K562 (cell line): ENCODE results near the gene SIT1. TPM values are rescaled to one million over a fixed set of nuclear protein-coding genes. Genes with fewer than 3 reads are reported as not detected.

Experiments used
- ATAC-seq: fragments of 200-7000 bp; cut with Tn5 transposase; 3 replicates; pipeline ENCODE4 v1.9.1; 2020; ENCODE audit warnings: moderate library complexity
- BruUV-seq: library from RNA; stranded (reverse); fragments of 400-500 nt; replicated peaks from 2 replicates; lab custom pipeline; 2021; lab: Mats Ljungman, UMichigan
- CTCF ChIA-PET: fragments of 300-600 bp; formaldehyde crosslinking; extraction: SDS; loops from one replicate; lab custom pipeline; 2021; ENCODE audit warnings: low intra/inter-chr PET ratio; lab: Yijun Ruan, JAX
- POLR2A ChIA-PET: fragments of 300-600, 350-650 bp; sonication (Branson Sonifier 250); formaldehyde crosslinking; extraction: SDS; loops from one replicate; lab custom pipeline; 2021; ENCODE audit warnings: antibody characterized with exemption, inconsistent platforms; lab: Yijun Ruan, JAX
- DNase-seq, 4 experiments: peaks; one replicate each; pipeline versions ENCODE4 v3.0.0 to v3.0.0-alpha.2; 2011 to 2018; ENCODE audit warnings: low spot score in 3 of 4, mixed read lengths in 3 of 4; ENCODE audit errors: extremely low read depth in 1 of 4
- FAIRE-seq: peaks from 2 replicates; lab custom pipeline; 2011; peaks lifted over from hg19 to GRCh38; lab: Jason Lieb, UNC
- H2AFZ ChIP-seq: 2 replicates; pipeline ENCODE4 v1.6.0; 2011; ENCODE audit warnings: low read depth, low read length, control low read depth, inconsistent platforms
- H3K27ac ChIP-seq: fragments of 200-600 bp; 3 replicates; pipeline ENCODE4 v1.8.0; 2011; ENCODE audit warnings: low read depth, mild to moderate bottlenecking, control low read depth, inconsistent platforms, low read length, moderate library complexity, mixed read lengths; ENCODE audit errors: extremely low read depth
- H3K27me3 ChIP-seq, 2 experiments: fragments of 300-600 bp in 1 of 2; 2 replicates in 1 of 2; 3 replicates in 1 of 2; pipeline versions ENCODE4 v1.6.0 to v1.8.0; 2011; ENCODE audit warnings: inconsistent platforms in 2 of 2, low read length in 2 of 2, mild to moderate bottlenecking in 1 of 2, mixed read lengths in 1 of 2, moderate library complexity in 1 of 2; ENCODE audit not compliant: control insufficient read depth in 2 of 2, insufficient read depth in 2 of 2
- H3K36me3 ChIP-seq: fragments of 300-600 bp; 3 replicates; pipeline ENCODE4 v1.8.0; 2011; ENCODE audit warnings: mild to moderate bottlenecking, low read length, inconsistent platforms; ENCODE audit not compliant: control insufficient read depth, insufficient read depth
- H3K4me1 ChIP-seq, 2 experiments: fragments of 200-600 bp in 1 of 2; replicated peaks in 1 of 2; 2 replicates in 1 of 2; 3 replicates in 1 of 2; pipeline versions ENCODE4 v1.5.1 to v1.8.0; 2011; ENCODE audit warnings: inconsistent platforms in 2 of 2, low read length in 2 of 2, mild to moderate bottlenecking in 1 of 2, mixed read lengths in 1 of 2, moderate library complexity in 1 of 2; ENCODE audit not compliant: control insufficient read depth in 2 of 2, insufficient read depth in 2 of 2
- H3K4me2 ChIP-seq: 2 replicates; pipeline ENCODE4 v1.6.1; 2011; ENCODE audit warnings: low read length, control low read depth, inconsistent platforms, mixed read lengths; ENCODE audit not compliant: insufficient read depth
- H3K4me3 ChIP-seq: fragments of 200-600 bp; sonication (generic), shearing (Covaris generic); 2 replicates; pipeline ENCODE4 v1.5.1; 2016; ENCODE audit warnings: control low read depth, inconsistent platforms
- H3K79me2 ChIP-seq: fragments of 200-600 bp; 3 replicates; pipeline ENCODE4 v1.8.0; 2011; ENCODE audit warnings: low read length, inconsistent platforms; ENCODE audit not compliant: control insufficient read depth, insufficient read depth
- H3K9ac ChIP-seq, 2 experiments: 2 replicates each; pipeline versions ENCODE4 v1.6.0 to v1.6.1; 2011; ENCODE audit warnings: low read depth in 2 of 2, low read length in 2 of 2, control low read depth in 1 of 2, inconsistent platforms in 1 of 2, mild to moderate bottlenecking in 1 of 2, mixed read lengths in 1 of 2; ENCODE audit not compliant: insufficient read depth in 1 of 2
- H3K9me1 ChIP-seq: one replicate; pipeline ENCODE4 v1.6.0; 2011; ENCODE audit warnings: inconsistent platforms, mild to moderate bottlenecking, low read length, moderate library complexity; ENCODE audit not compliant: control insufficient read depth, insufficient read depth
- H3K9me3 ChIP-seq: replicated peaks from 2 replicates; pipeline ENCODE4 v1.5.1; 2011; ENCODE audit warnings: low read depth, low read length, inconsistent platforms; ENCODE audit not compliant: control insufficient read depth, insufficient read depth
- H4K20me1 ChIP-seq: replicated peaks from 2 replicates; pipeline ENCODE4 v1.6.1; 2011; ENCODE audit warnings: low read length, inconsistent platforms, mixed read lengths; ENCODE audit not compliant: control insufficient read depth, insufficient read depth
- CEBPG ChIP-seq, 3 experiments: fragments of 200-800 bp in 1 of 3; sonication (Bioruptor generic) in 1 of 3; sonication (generic) in 1 of 3; formaldehyde crosslinking in 1 of 3; IDR thresholded peaks in 2 of 3; conservative IDR thresholded peaks in 1 of 3; 2 replicates each; pipeline versions ENCODE4 v1.6.1 to v1.8.0; 2016 to 2022; ENCODE audit warnings: missing compliant biosample characterization in 2 of 3, missing genetic modification characterization in 2 of 3, mild to moderate bottlenecking in 1 of 3, missing genetic modification reagents in 1 of 3
- KAT7 ChIP-seq: sonication (generic); formaldehyde crosslinking; IDR thresholded peaks from 2 replicates; pipeline ENCODE4 v1.8.0; 2022; ENCODE audit warnings: missing genetic modification reagents, mild to moderate bottlenecking, borderline replicate concordance
- KHSRP ChIP-seq: fragments of 450-650 bp; IDR thresholded peaks from 2 replicates; pipeline ENCODE4 v1.6.1; 2017
- POU5F1 ChIP-seq: fragments of 150-350 bp; IDR thresholded peaks from 2 replicates; pipeline ENCODE4 v1.6.1; 2014; ENCODE audit warnings: borderline replicate concordance, low read length, low read depth, mild to moderate bottlenecking; ENCODE audit not compliant: partially characterized antibody
- RBM17 ChIP-seq: fragments of 200-400 bp; formaldehyde crosslinking; IDR thresholded peaks from 2 replicates; pipeline ENCODE4 v1.6.1; 2017; ENCODE audit warnings: low read depth, mild to moderate bottlenecking, low read length, borderline replicate concordance
- SMARCA5 ChIP-seq: fragments of 450-650 bp; IDR thresholded peaks from 2 replicates; pipeline ENCODE4 v1.6.1; 2016
- ZNF232 ChIP-seq: sonication (generic); formaldehyde crosslinking; IDR thresholded peaks from 2 replicates; pipeline ENCODE4 v1.8.0; 2022; ENCODE audit warnings: mild to moderate bottlenecking, missing genetic modification reagents
- ZNF76 ChIP-seq: fragments of 250-450 bp; sonication (Bioruptor Pico); IDR thresholded peaks from 2 replicates; pipeline ENCODE4 v1.4.0; 2020; ENCODE audit warnings: mild to moderate bottlenecking, moderate library complexity, borderline replicate concordance
- WGBS: fragments of 100-300 bp; shearing (Covaris generic); methylation state at CpG from one replicate; pipeline ENCODE4 v1.1.6; 2016; ENCODE audit warnings: low coverage, mixed read lengths; ENCODE audit not compliant: insufficient coverage; ENCODE audit errors: missing lambda C conversion rate; 5-methylcytosine and 5-hydroxymethylcytosine counted together
- in situ Hi-C: fragments of 300-500 bp; cut with MboI; formaldehyde crosslinking; loops from 4 replicates; pipeline ENCODE4 v1.15.0; 2018; ENCODE audit warnings: inconsistent platforms, mixed read lengths
- intact Hi-C: fragments of 100-400 bp; cut with micrococcal nuclease; formaldehyde crosslinking; loops from 2 replicates; pipeline ENCODE4 v1.14.2; 2022
- polyA plus RNA-seq, 8 experiments: library from polyadenylated mRNA; depleted of rRNA in 4 of 8; stranded (reverse) in 5 of 8; unstranded in 3 of 8; fragments of >200 nt; fragmentation: Nextera tagmentation in 2 of 8; fragmentation: Illumina TruSeq in 1 of 8; extraction: Ambion mirVana in 2 of 8; extraction: Trizol in 1 of 8; gene quantifications; 2 replicates each; pipeline versions ENCODE4 v1.2.1 to v1.2.3, GENCODE V29; 2011 to 2014; ENCODE audit warnings: inconsistent platforms in 1 of 8, missing spikeins in 1 of 8
- total RNA-seq, 7 experiments: library from RNA; depleted of rRNA in 6 of 7; stranded (reverse); fragments of >200 nt in 6 of 7; fragmentation: Illumina TruSeq in 2 of 7; extraction: Trizol in 2 of 7; gene quantifications; 2 replicates each; pipeline versions ENCODE4 v1.2.1 to v1.2.3, GENCODE V29; 2011 to 2021; ENCODE audit warnings: low replicate concordance in 1 of 7
- TF ChIP-seq, protein P1 (sequence below): sonication (generic); formaldehyde crosslinking; IDR thresholded peaks from 2 replicates; pipeline ENCODE4 v1.8.0; 2023; ENCODE audit warnings: missing genetic modification reagents, mild to moderate bottlenecking, borderline replicate concordance
- TF ChIP-seq, protein P2 (sequence below): IDR thresholded peaks from 3 replicates; pipeline ENCODE4 v1.6.1; 2011; ENCODE audit warnings: borderline replicate concordance, mild to moderate bottlenecking, moderate library complexity; ENCODE audit not compliant: insufficient read length; ENCODE audit errors: extremely low read depth

SIT1 gene
- total and polyA plus RNA-seq, 9 of the 15 experiments (the other 6 are each of a cell fraction or from before 2014, with no cell fraction given), result not detected

DNA sequence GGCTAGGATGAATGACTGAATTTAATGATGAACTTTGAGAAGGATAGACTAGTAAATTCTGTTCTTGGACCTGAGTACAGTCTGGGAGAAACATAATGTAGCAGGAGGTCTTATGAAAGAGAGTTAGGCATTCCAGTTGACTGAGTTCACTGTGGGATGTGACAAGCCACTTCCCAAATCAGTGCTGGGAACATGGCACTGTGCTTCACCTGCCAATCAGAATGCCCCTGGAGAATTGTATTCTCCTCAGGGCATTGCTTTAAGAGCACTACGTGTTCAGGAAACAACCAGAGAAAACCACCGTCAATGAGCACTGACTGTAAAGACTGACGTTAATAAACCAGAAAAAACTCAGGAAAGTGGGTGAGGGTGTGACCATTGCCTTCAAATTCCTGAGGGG, 8.6 kb upstream of the SIT1 start (continued):
- TF ChIP-seq, protein P1, sequence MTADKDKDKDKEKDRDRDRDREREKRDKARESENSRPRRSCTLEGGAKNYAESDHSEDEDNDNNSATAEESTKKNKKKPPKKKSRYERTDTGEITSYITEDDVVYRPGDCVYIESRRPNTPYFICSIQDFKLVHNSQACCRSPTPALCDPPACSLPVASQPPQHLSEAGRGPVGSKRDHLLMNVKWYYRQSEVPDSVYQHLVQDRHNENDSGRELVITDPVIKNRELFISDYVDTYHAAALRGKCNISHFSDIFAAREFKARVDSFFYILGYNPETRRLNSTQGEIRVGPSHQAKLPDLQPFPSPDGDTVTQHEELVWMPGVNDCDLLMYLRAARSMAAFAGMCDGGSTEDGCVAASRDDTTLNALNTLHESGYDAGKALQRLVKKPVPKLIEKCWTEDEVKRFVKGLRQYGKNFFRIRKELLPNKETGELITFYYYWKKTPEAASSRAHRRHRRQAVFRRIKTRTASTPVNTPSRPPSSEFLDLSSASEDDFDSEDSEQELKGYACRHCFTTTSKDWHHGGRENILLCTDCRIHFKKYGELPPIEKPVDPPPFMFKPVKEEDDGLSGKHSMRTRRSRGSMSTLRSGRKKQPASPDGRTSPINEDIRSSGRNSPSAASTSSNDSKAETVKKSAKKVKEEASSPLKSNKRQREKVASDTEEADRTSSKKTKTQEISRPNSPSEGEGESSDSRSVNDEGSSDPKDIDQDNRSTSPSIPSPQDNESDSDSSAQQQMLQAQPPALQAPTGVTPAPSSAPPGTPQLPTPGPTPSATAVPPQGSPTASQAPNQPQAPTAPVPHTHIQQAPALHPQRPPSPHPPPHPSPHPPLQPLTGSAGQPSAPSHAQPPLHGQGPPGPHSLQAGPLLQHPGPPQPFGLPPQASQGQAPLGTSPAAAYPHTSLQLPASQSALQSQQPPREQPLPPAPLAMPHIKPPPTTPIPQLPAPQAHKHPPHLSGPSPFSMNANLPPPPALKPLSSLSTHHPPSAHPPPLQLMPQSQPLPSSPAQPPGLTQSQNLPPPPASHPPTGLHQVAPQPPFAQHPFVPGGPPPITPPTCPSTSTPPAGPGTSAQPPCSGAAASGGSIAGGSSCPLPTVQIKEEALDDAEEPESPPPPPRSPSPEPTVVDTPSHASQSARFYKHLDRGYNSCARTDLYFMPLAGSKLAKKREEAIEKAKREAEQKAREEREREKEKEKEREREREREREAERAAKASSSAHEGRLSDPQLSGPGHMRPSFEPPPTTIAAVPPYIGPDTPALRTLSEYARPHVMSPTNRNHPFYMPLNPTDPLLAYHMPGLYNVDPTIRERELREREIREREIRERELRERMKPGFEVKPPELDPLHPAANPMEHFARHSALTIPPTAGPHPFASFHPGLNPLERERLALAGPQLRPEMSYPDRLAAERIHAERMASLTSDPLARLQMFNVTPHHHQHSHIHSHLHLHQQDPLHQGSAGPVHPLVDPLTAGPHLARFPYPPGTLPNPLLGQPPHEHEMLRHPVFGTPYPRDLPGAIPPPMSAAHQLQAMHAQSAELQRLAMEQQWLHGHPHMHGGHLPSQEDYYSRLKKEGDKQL, result no peak
- TF ChIP-seq ZNF76 (CRISPR knock-in tag) (no peak), ZNF232 (CRISPR knock-in tag) (no peak)

DNA sequence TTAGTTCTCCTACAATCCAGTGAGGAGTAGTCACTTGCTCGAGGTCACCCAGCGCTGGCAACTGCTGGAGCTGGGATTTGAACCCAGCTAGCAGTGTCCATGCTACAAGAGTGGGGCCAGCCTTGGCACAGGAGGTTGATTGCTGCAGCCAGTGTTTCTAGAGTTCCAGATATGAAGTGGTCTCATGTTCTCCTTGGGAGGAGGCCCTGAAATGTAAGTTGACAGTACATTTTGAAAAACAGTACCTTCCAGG, 8.2 kb upstream of the SIT1 start:
- FAIRE-seq (no peak), ATAC-seq (peak; percentile 1; the same call in 1 of the 3 replicates), DNase-seq (peak in 1 of 4 experiments; percentile 27)
- TF ChIP-seq KAT7 (CRISPR knock-in tag), result no peak
- TF ChIP-seq SMARCA5, result no peak
- TF ChIP-seq RBM17, result no peak
- no peak for TF ChIP-seq POU5F1
- TF ChIP-seq KHSRP, result no peak
- TF ChIP-seq CEBPG (CRISPR knock-in tag; IDR thresholded peaks at IDR 0.05), result no peak
- TF ChIP-seq CEBPG (tag; conservative IDR thresholded peaks at IDR 0.05 in 1 of 2, IDR thresholded peaks at IDR 0.05 in 1 of 2), result no peak
- TF ChIP-seq, protein P2, sequence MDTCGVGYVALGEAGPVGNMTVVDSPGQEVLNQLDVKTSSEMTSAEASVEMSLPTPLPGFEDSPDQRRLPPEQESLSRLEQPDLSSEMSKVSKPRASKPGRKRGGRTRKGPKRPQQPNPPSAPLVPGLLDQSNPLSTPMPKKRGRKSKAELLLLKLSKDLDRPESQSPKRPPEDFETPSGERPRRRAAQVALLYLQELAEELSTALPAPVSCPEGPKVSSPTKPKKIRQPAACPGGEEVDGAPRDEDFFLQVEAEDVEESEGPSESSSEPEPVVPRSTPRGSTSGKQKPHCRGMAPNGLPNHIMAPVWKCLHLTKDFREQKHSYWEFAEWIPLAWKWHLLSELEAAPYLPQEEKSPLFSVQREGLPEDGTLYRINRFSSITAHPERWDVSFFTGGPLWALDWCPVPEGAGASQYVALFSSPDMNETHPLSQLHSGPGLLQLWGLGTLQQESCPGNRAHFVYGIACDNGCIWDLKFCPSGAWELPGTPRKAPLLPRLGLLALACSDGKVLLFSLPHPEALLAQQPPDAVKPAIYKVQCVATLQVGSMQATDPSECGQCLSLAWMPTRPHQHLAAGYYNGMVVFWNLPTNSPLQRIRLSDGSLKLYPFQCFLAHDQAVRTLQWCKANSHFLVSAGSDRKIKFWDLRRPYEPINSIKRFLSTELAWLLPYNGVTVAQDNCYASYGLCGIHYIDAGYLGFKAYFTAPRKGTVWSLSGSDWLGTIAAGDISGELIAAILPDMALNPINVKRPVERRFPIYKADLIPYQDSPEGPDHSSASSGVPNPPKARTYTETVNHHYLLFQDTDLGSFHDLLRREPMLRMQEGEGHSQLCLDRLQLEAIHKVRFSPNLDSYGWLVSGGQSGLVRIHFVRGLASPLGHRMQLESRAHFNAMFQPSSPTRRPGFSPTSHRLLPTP, result peak; percentile 24
- in situ Hi-C loops (no loop called here), intact Hi-C loops (loop anchor here (5.0 kb wide), 1 partner anchor 38 kb away; no protein-coding TSS in a partner anchor)
- Histone ChIP-seq H3K4me3 (peak overlapping the region; percentile 89), H4K20me1 (no peaks in the 10 kb centered on the region), H3K4me1 (peaks cover 14 to 31% of the 10 kb centered on the region in 2 experiments), H3K36me3 (peaks cover 36% of the 10 kb centered on the region; the same call in 2 of the 3 replicates), H3K27ac (peak overlapping the region; percentile 98), H3K9me1 (no peaks in the 10 kb centered on the region), H3K79me2 (peaks cover 16% of the 10 kb centered on the region), H3K4me2 (peak overlapping the region; percentile 96), H2AFZ (peak overlapping the region; percentile 93; the same call in 1 of the 2 replicates), H3K9ac (peak overlapping the region; percentile 86 to 96), H3K9me3 (no peaks in the 10 kb centered on the region), H3K27me3 (no peaks in the 10 kb centered on the region)
- ChIA-PET CTCF (no interaction called here), POLR2A (interaction anchor here (1.0 to 1.3 kb wide), 3 partner anchors 21 to 543 kb away, joined by 3 to 8 read pairs (median 5); partner anchors contain the start of gene ATOSB)
- WGBS, result 4% methylated on average over 2 of the region's 2 CpGs
- BruUV-seq, result no TSS peak
